Cortex of kidney (tissue), 1 donor: ENCODE data around the gene TENM4.

Experiments
- DNase-seq: peaks from one replicate; lab custom pipeline; 2025; lab: John Stamatoyannopoulos, UW

The TENM4 gene

GRCh38 chr11:79418241-79418640 lies 22.6 kb downstream of the TENM4 start:
- no peak for DNase-seq

GRCh38 chr11:79417069-79417920 lies 23.5 kb downstream of the TENM4 start:
- no peak for DNase-seq

- no peak for DNase-seq
These were observed 24.9 kb downstream of the TENM4 start for GRCh38 chr11:79415912-79416311.

- DNase-seq: no peak
These were observed 25.4 kb downstream of the TENM4 start for GRCh38 chr11:79415411-79415810.

GRCh38 chr11:79414644-79415317 lies 26.0 kb downstream of the TENM4 start:
- no peak for DNase-seq

- DNase-seq: no peak
These were observed 26.8 kb downstream of the TENM4 start for GRCh38 chr11:79414041-79414440.

- no peak for DNase-seq
These were observed 27.6 kb downstream of the TENM4 start for GRCh38 chr11:79413268-79413667.

- no peak for DNase-seq
These were observed 28.1 kb downstream of the TENM4 start for GRCh38 chr11:79412761-79413160.

- DNase-seq: no peak
These were observed 31.5 kb downstream of the TENM4 start for GRCh38 chr11:79409330-79409729.

GRCh38 chr11:79406376-79406775 lies 34.5 kb downstream of the TENM4 start:
- DNase-seq: no peak

- no peak for DNase-seq
These were observed 36.0 kb downstream of the TENM4 start for GRCh38 chr11:79404806-79405205.

GRCh38 chr11:79404325-79404724 lies 36.5 kb downstream of the TENM4 start:
- no peak for DNase-seq

GRCh38 chr11:79403839-79404238 lies 37.0 kb downstream of the TENM4 start:
- no peak for DNase-seq

- DNase-seq: no peak
These were observed 37.9 kb downstream of the TENM4 start for GRCh38 chr11:79402912-79403311.

GRCh38 chr11:79400717-79401330 lies 40.0 kb downstream of the TENM4 start:
- DNase-seq: no peak

GRCh38 chr11:79400206-79400605 lies 40.6 kb downstream of the TENM4 start:
- no peak for DNase-seq

- no peak for DNase-seq
These were observed 43.6 kb downstream of the TENM4 start for GRCh38 chr11:79397252-79397651.

GRCh38 chr11:79396674-79397073 lies 44.2 kb downstream of the TENM4 start:
- no peak for DNase-seq

- no peak for DNase-seq
These were observed 44.8 kb downstream of the TENM4 start for GRCh38 chr11:79396001-79396400.

- no peak for DNase-seq
These were observed 47.3 kb downstream of the TENM4 start for GRCh38 chr11:79393362-79394043.

- DNase-seq: no peak
These were observed 48.7 kb downstream of the TENM4 start for GRCh38 chr11:79392161-79392560.

GRCh38 chr11:79390923-79391322 lies 49.9 kb downstream of the TENM4 start:
- DNase-seq: no peak
